ENCODE results near the gene HTRA3. TPM values are rescaled to one million over a fixed set of nuclear protein-coding genes. Genes with fewer than 3 reads are reported as not detected.
A peak's percentile ranks its signal among the peaks of the same experiment; 100 is the strongest.

HTRA3 gene
- total RNA-seq, 1 experiment from 2014 or later = 0.64 TPM

- BruUV-seq (replicated peaks) = no TSS peak
- TF ChIP-seq EZH2 (IDR thresholded peaks at IDR 0.05; ENCODE audit: borderline replicate concordance, low read depth, low read length, poor library complexity, severe bottlenecking) = no peak
- TF ChIP-seq CTCF (conservative IDR thresholded peaks at IDR 0.05; ENCODE audit: low read depth, low read length) = no peak
- ChIA-PET POLR2A (ENCODE audit: low non-redundant PET) (no interaction called here), CTCF (interaction anchor here (0.5 kb wide), 1 partner anchor 11 kb away, joined by 5 read pairs; no protein-coding TSS in a partner anchor)
- H3K36me3 ChIP-seq (ENCODE audit: insufficient read depth, low read length, poor library complexity, severe bottlenecking) = no peaks in the 10 kb centered on the region
- DNase-seq (ENCODE audit: low spot score) = no peak
- H3K4me3 ChIP-seq (ENCODE audit: low read depth, low read length, poor library complexity, severe bottlenecking) = no peak overlapping the region
- no peaks in the 10 kb centered on the region for H3K9me3 ChIP-seq (ENCODE audit: low read depth, low read length, poor library complexity, severe bottlenecking)
- H3K27ac ChIP-seq (ENCODE audit: low read depth, low read length, poor library complexity, severe bottlenecking) = peak overlapping the region; percentile 71
- no peaks in the 10 kb centered on the region for H3K27me3 ChIP-seq (replicated peaks; ENCODE audit: insufficient read depth, low read depth, low read length, poor library complexity)
- peaks cover 21% of the 10 kb centered on the region for H3K4me1 ChIP-seq (ENCODE audit: insufficient read depth, low read length, poor library complexity, severe bottlenecking)
- intact Hi-C loops (cut with micrococcal nuclease; ENCODE audit: unreplicated experiment) = no loop called here
Observed at GRCh38 chr4:8221985-8222384, 47.6 kb upstream of the HTRA3 start.

- Histone ChIP-seq H3K9me3 (ENCODE audit: low read depth, low read length, poor library complexity, severe bottlenecking) (no peaks in the 10 kb centered on the region), H3K4me3 (ENCODE audit: low read depth, low read length, poor library complexity, severe bottlenecking) (no peak overlapping the region), H3K4me1 (ENCODE audit: insufficient read depth, low read length, poor library complexity, severe bottlenecking) (peaks cover 21% of the 10 kb centered on the region), H3K27me3 (replicated peaks; ENCODE audit: insufficient read depth, low read depth, low read length, poor library complexity) (no peaks in the 10 kb centered on the region), H3K36me3 (ENCODE audit: insufficient read depth, low read length, poor library complexity, severe bottlenecking) (no peaks in the 10 kb centered on the region), H3K27ac (ENCODE audit: low read depth, low read length, poor library complexity, severe bottlenecking) (no peak overlapping the region)
- ChIA-PET CTCF (no interaction called here), POLR2A (ENCODE audit: low non-redundant PET) (no interaction called here)
- intact Hi-C loops (cut with micrococcal nuclease; ENCODE audit: unreplicated experiment) = no loop called here
- no peak for DNase-seq (ENCODE audit: low spot score)
- TF ChIP-seq EZH2 (IDR thresholded peaks at IDR 0.05; ENCODE audit: borderline replicate concordance, low read depth, low read length, poor library complexity, severe bottlenecking) (no peak), CTCF (conservative IDR thresholded peaks at IDR 0.05; ENCODE audit: low read depth, low read length) (no peak)
- BruUV-seq (replicated peaks) = no TSS peak
Observed at GRCh38 chr4:8222609-8223388, 46.8 kb upstream of the HTRA3 start.

GRCh38 chr4:8224267-8224974 is 45.1 kb upstream of the HTRA3 start:
- BruUV-seq (replicated peaks) = no TSS peak
- H3K36me3 ChIP-seq (ENCODE audit: insufficient read depth, low read length, poor library complexity, severe bottlenecking) = no peaks in the 10 kb centered on the region
- peaks cover 29% of the 10 kb centered on the region for H3K4me1 ChIP-seq (ENCODE audit: insufficient read depth, low read length, poor library complexity, severe bottlenecking)
- H3K27me3 ChIP-seq (replicated peaks; ENCODE audit: insufficient read depth, low read depth, low read length, poor library complexity) = no peaks in the 10 kb centered on the region
- POLR2A ChIA-PET (ENCODE audit: low non-redundant PET) = no interaction called here
- CTCF ChIA-PET = no interaction called here
- no peak for TF ChIP-seq CTCF (conservative IDR thresholded peaks at IDR 0.05; ENCODE audit: low read depth, low read length)
- no peak for TF ChIP-seq EZH2 (IDR thresholded peaks at IDR 0.05; ENCODE audit: borderline replicate concordance, low read depth, low read length, poor library complexity, severe bottlenecking)
- H3K27ac ChIP-seq (ENCODE audit: low read depth, low read length, poor library complexity, severe bottlenecking) = no peak overlapping the region
- no peak for DNase-seq (ENCODE audit: low spot score)
- H3K4me3 ChIP-seq (ENCODE audit: low read depth, low read length, poor library complexity, severe bottlenecking) = no peak overlapping the region
- H3K9me3 ChIP-seq (ENCODE audit: low read depth, low read length, poor library complexity, severe bottlenecking) = no peaks in the 10 kb centered on the region
- intact Hi-C loops (cut with micrococcal nuclease; ENCODE audit: unreplicated experiment) = no loop called here
